Measurements from ENCODE around the gene AK9. TPM values are rescaled to one million over a fixed set of nuclear protein-coding genes. Genes with fewer than 3 reads are reported as not detected.

The AK9 gene
- total and polyA plus RNA-seq, 9 of the 15 experiments (the other 6 are each of a cell fraction or from before 2014, with no cell fraction given): 0.59 to 1.9 (median 1.2) TPM

DNA sequence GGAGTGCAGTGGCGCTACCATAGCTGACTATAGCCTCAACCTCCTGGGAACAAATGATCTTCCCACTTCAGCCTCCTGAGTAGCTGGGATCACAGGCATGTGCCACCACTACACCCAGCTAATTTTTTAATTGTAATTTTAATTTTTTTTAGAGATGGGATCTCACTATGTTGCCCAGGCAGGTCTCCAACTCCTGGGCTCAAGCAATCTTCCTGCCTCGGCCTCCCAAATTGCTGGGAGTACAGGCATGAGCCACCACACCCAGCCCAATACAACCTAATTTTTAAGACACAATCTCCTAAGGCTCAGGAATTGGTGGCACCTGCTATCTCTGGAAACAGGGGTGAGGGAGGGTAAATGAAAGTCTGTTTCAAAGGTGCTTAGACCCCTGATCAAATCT lies 213.8 kb downstream of the AK9 start:
- H3K9me1 ChIP-seq (ENCODE audit: control insufficient read depth, insufficient read depth, low read length): peaks cover 3% of the 10 kb centered on the region
- no peak overlapping the region for H3K4me2 ChIP-seq (ENCODE audit: insufficient read depth, low read length)
- DNase-seq (ENCODE audit: extremely low read depth in 1 of 4, low spot score in 3 of 4) (no peak), FAIRE-seq (no peak), ATAC-seq (no peak)
- in situ Hi-C loops (cut with MboI) (no loop called here), intact Hi-C loops (cut with micrococcal nuclease) (no loop called here)
- H3K27me3 ChIP-seq (ENCODE audit: control insufficient read depth in 2 of 2, insufficient read depth in 2 of 2, low read length in 2 of 2): no peaks in the 10 kb centered on the region
- 78% methylated on average over 2 of the region's 2 CpGs for WGBS (ENCODE audit: insufficient coverage, low coverage, missing lambda C conversion rate)
- no TSS peak for BruUV-seq (replicated peaks)
- H3K4me1 ChIP-seq (replicated peaks in 1 of 2; ENCODE audit: control insufficient read depth in 2 of 2, insufficient read depth in 2 of 2, low read length in 2 of 2): peaks cover 18 to 34% of the 10 kb centered on the region in 2 experiments
- H2AFZ ChIP-seq (ENCODE audit: low read depth, low read length): no peak overlapping the region
- no peak overlapping the region for H3K4me3 ChIP-seq
- 0 out of 2 replicates have a peak, but pooled peaks cover 3% of the 10 kb centered on the region for H4K20me1 ChIP-seq (replicated peaks; ENCODE audit: control insufficient read depth, insufficient read depth, low read length)
- H3K36me3 ChIP-seq (ENCODE audit: control insufficient read depth, insufficient read depth, low read length): peaks cover 88% of the 10 kb centered on the region
- TF ChIP-seq ARHGAP35 (IDR thresholded peaks at IDR 0.05; ENCODE audit: partially characterized antibody): no peak
- TF ChIP-seq ZNF121 (CRISPR knock-in tag; conservative IDR thresholded peaks at IDR 0.05): peak; percentile 60
- ChIA-PET CTCF (ENCODE audit: low intra/inter-chr PET ratio) (no interaction called here), POLR2A (interaction anchor here (0.6 kb wide), 1 partner anchor 173 kb away, joined by 3 read pairs; no protein-coding TSS in a partner anchor)
- peaks cover 58% of the 10 kb centered on the region for H3K79me2 ChIP-seq (ENCODE audit: control insufficient read depth, insufficient read depth, low read length)
- peak overlapping the region in 1 of 2 experiments; percentile 68; a peak in 2 of 4 replicates for H3K9ac ChIP-seq (ENCODE audit: insufficient read depth in 1 of 2, low read depth in 2 of 2, low read length in 2 of 2)
- H3K27ac ChIP-seq (ENCODE audit: extremely low read depth, low read depth, low read length): no peak overlapping the region
- H3K9me3 ChIP-seq (replicated peaks; ENCODE audit: control insufficient read depth, insufficient read depth, low read depth, low read length): no peaks in the 10 kb centered on the region

DNA sequence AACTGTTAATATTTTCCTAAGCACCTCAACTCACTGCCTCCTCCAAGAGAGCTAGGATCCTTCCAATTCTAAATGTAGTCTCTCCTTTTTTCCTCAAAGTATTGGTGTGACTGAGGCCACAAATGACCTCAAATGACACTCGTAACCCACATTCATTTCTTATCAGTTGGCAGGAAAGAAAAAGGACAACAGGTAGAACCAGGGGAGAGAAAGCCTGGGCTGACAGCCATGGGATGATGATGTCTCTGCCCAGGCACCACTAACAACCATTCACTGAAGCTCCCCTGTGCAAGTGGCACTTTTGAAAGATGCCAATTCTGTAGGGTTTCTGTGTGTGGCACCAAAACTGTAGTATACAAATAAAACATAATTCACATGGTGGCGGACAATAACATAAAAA lies 215.4 kb downstream of the AK9 start:
- ATAC-seq (no peak), FAIRE-seq (no peak), DNase-seq (ENCODE audit: extremely low read depth in 1 of 4, low spot score in 3 of 4) (no peak)
- H4K20me1 ChIP-seq (replicated peaks; ENCODE audit: control insufficient read depth, insufficient read depth, low read length): 0 out of 2 replicates have a peak, but pooled peaks cover 3% of the 10 kb centered on the region
- peaks cover 3% of the 10 kb centered on the region for H3K9me1 ChIP-seq (ENCODE audit: control insufficient read depth, insufficient read depth, low read length)
- no peaks in the 10 kb centered on the region for H3K9me3 ChIP-seq (replicated peaks; ENCODE audit: control insufficient read depth, insufficient read depth, low read depth, low read length)
- BruUV-seq (replicated peaks): no TSS peak
- in situ Hi-C loops (cut with MboI): no loop called here
- H3K4me3 ChIP-seq: no peak overlapping the region
- peaks cover 43% of the 10 kb centered on the region for H3K79me2 ChIP-seq (ENCODE audit: control insufficient read depth, insufficient read depth, low read length)
- ChIA-PET CTCF (ENCODE audit: low intra/inter-chr PET ratio) (no interaction called here), POLR2A (no interaction called here)
- 100% methylated on average over 1 of the region's 2 CpGs for WGBS (ENCODE audit: insufficient coverage, low coverage, missing lambda C conversion rate)
- no peak overlapping the region for H3K27ac ChIP-seq (ENCODE audit: extremely low read depth, low read depth, low read length)
- H3K9ac ChIP-seq (ENCODE audit: insufficient read depth in 1 of 2, low read depth in 2 of 2, low read length in 2 of 2): no peak overlapping the region
- peaks cover 90% of the 10 kb centered on the region for H3K36me3 ChIP-seq (ENCODE audit: control insufficient read depth, insufficient read depth, low read length)
- H3K4me2 ChIP-seq (ENCODE audit: insufficient read depth, low read length): no peak overlapping the region
- peaks cover 6 to 20% of the 10 kb centered on the region in 2 experiments; a peak in 4 of 5 replicates for H3K4me1 ChIP-seq (replicated peaks in 1 of 2; ENCODE audit: control insufficient read depth in 2 of 2, insufficient read depth in 2 of 2, low read length in 2 of 2)
- H2AFZ ChIP-seq (ENCODE audit: low read depth, low read length): no peak overlapping the region
- no peaks in the 10 kb centered on the region for H3K27me3 ChIP-seq (ENCODE audit: control insufficient read depth in 2 of 2, insufficient read depth in 2 of 2, low read length in 2 of 2)
- intact Hi-C loops (cut with micrococcal nuclease): no loop called here
- TF ChIP-seq ZKSCAN8 (CRISPR knock-in tag; IDR thresholded peaks at IDR 0.05) (no peak), ELF1 (tag; IDR thresholded peaks at IDR 0.05) (no peak), HDAC1 (IDR thresholded peaks at IDR 0.05) (no peak), MXD1 (CRISPR knock-in tag; IDR thresholded peaks at IDR 0.05; ENCODE audit: borderline replicate concordance, poor library complexity, severe bottlenecking) (no peak), PCBP1 (IDR thresholded peaks at IDR 0.05; ENCODE audit: low read depth, low read length, poor library complexity, severe bottlenecking) (no peak), ZNF23 (CRISPR knock-in tag; IDR thresholded peaks at IDR 0.05) (no peak)
- TF ChIP-seq, protein P1, sequence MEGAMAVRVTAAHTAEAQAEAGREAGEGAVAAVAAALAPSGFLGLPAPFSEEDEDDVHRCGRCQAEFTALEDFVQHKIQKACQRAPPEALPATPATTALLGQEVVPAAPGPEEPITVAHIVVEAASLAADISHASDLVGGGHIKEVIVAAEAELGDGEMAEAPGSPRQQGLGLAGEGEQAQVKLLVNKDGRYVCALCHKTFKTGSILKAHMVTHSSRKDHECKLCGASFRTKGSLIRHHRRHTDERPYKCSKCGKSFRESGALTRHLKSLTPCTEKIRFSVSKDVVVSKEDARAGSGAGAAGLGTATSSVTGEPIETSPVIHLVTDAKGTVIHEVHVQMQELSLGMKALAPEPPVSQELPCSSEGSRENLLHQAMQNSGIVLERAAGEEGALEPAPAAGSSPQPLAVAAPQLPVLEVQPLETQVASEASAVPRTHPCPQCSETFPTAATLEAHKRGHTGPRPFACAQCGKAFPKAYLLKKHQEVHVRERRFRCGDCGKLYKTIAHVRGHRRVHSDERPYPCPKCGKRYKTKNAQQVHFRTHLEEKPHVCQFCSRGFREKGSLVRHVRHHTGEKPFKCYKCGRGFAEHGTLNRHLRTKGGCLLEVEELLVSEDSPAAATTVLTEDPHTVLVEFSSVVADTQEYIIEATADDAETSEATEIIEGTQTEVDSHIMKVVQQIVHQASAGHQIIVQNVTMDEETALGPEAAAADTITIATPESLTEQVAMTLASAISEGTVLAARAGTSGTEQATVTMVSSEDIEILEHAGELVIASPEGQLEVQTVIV (CRISPR knock-in tag; IDR thresholded peaks at IDR 0.05; ENCODE audit: borderline replicate concordance): no peak
- TF ChIP-seq, protein P2, sequence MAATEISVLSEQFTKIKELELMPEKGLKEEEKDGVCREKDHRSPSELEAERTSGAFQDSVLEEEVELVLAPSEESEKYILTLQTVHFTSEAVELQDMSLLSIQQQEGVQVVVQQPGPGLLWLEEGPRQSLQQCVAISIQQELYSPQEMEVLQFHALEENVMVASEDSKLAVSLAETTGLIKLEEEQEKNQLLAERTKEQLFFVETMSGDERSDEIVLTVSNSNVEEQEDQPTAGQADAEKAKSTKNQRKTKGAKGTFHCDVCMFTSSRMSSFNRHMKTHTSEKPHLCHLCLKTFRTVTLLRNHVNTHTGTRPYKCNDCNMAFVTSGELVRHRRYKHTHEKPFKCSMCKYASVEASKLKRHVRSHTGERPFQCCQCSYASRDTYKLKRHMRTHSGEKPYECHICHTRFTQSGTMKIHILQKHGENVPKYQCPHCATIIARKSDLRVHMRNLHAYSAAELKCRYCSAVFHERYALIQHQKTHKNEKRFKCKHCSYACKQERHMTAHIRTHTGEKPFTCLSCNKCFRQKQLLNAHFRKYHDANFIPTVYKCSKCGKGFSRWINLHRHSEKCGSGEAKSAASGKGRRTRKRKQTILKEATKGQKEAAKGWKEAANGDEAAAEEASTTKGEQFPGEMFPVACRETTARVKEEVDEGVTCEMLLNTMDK (IDR thresholded peaks at IDR 0.05; ENCODE audit: borderline replicate concordance, insufficient read depth, low read depth, low read length, poor library complexity, severe bottlenecking): no peak

Measured in K562 (cell line).